ENCODE data around the gene DTX1. TPM values are rescaled to one million over a fixed set of nuclear protein-coding genes. Genes with fewer than 3 reads are reported as not detected.

DTX1 gene
- total and polyA plus RNA-seq, 2 donors (not counting 3 experiments of a cell fraction or from before 2014, with no cell fraction given) = 0.06 to 0.22 TPM

- Histone ChIP-seq H2AFZ (ENCODE audit: low read depth, low read length) (no peak overlapping the region), H3K9me3 (replicated peaks; ENCODE audit: control insufficient read depth, insufficient read depth, low read length) (no peaks in the 10 kb centered on the region), H3K4me3 (replicated peaks in 1 of 3; ENCODE audit: insufficient read depth in 1 of 3, low read depth in 1 of 3, low read length in 3 of 3) (no peak overlapping the region), H3K9me1 (replicated peaks; ENCODE audit: control insufficient read depth, extremely low read depth, insufficient read depth, low read length) (no peaks in the 10 kb centered on the region), H3K4me2 (ENCODE audit: insufficient read depth, low read length) (no peak overlapping the region), H3K27me3 (ENCODE audit: control insufficient read depth in 2 of 2, insufficient read depth in 2 of 2, low read length in 2 of 2) (no peaks in the 10 kb centered on the region), H3K4me1 (ENCODE audit: control insufficient read depth, extremely low read depth, insufficient read depth, low read length) (no peaks in the 10 kb centered on the region), H3K27ac (ENCODE audit: insufficient read depth, low read depth, low read length) (no peak overlapping the region), H4K20me1 (replicated peaks; ENCODE audit: control insufficient read depth, extremely low read depth, insufficient read depth, low read length) (no peaks in the 10 kb centered on the region), H3K79me2 (ENCODE audit: control insufficient read depth, insufficient read depth, low read length) (no peaks in the 10 kb centered on the region), H3K9ac (replicated peaks; ENCODE audit: extremely low read depth, insufficient read depth, low read length) (no peak overlapping the region), H3K36me3 (ENCODE audit: control insufficient read depth in 2 of 2, extremely low read depth in 1 of 2, insufficient read depth in 2 of 2, low read length in 2 of 2) (no peaks in the 10 kb centered on the region)
- no peak for FAIRE-seq
- ChIA-PET POLR2A (no interaction called here), CTCF (interaction anchor here (1.2 kb wide), 1 partner anchor 19 kb away, joined by 3 read pairs; no protein-coding TSS in a partner anchor)
- no peak for DNase-seq (ENCODE audit: low read depth, low spot score)
- no TSS peak for BruUV-seq (replicated peaks)
- dilution Hi-C loops (cut with MboI; ENCODE audit: extremely low pct_ligation_motif_present, low sequenced_read_pairs) (no loop called here), intact Hi-C loops (cut with micrococcal nuclease) (no loop called here)
- no peak for TF ChIP-seq POLR2A (IDR thresholded peaks at IDR 0.05; ENCODE audit: low read depth, low read length)
- TF ChIP-seq POLR2AphosphoS5 (IDR thresholded peaks at IDR 0.05; ENCODE audit: insufficient read depth, low read depth, low read length) = no peak
- TF ChIP-seq EZH2 (IDR thresholded peaks at IDR 0.05; ENCODE audit: borderline replicate concordance, low read depth, low read length, severe bottlenecking) = no peak
- TF ChIP-seq MYC (IDR thresholded peaks at IDR 0.05; ENCODE audit: low read depth, low read length) = no peak
- TF ChIP-seq CTCF (IDR thresholded peaks at IDR 0.05; ENCODE audit: extremely low read depth in 1 of 2, insufficient read depth in 1 of 2, low read depth in 1 of 2, low read length in 2 of 2) = no peak
- TF ChIP-seq JUN (IDR thresholded peaks at IDR 0.05; ENCODE audit: borderline replicate concordance, insufficient read depth, insufficient read length, low read depth) = no peak
- TF ChIP-seq FOS (IDR thresholded peaks at IDR 0.05; ENCODE audit: borderline replicate concordance, insufficient read depth, low read length) = no peak
- no peak for TF ChIP-seq GATA2 (IDR thresholded peaks at IDR 0.05; ENCODE audit: insufficient read depth, insufficient read length, low read depth, low read length)
- no peak for TF ChIP-seq MAX (IDR thresholded peaks at IDR 0.05; ENCODE audit: insufficient read depth, insufficient read length)
Measured at GRCh38 chr12:113118142-113118541, 61.6 kb downstream of the DTX1 start.
